Measurements from ENCODE around the gene FOSL2.

GRCh38 chr2:28437918-28438317 lies 45.3 kb downstream of the FOSL2 start:
- TF ChIP-seq CTCF (conservative IDR thresholded peaks at IDR 0.05; ENCODE audit: low read depth, low read length) (no peak), EZH2 (IDR thresholded peaks at IDR 0.05; ENCODE audit: borderline replicate concordance, low read depth, low read length, poor library complexity, severe bottlenecking) (no peak)

All from A673 (cell line).